Erythroblast (primary cell): Measurements from ENCODE around the gene CLDN1.

Experiments
- DNase-seq, 2 experiments: peaks; one replicate each; lab custom pipeline; 2025; lab: John Stamatoyannopoulos, UW
- GATA1 ChIP-seq: IDR thresholded peaks from 2 replicates; pipeline ENCODE4 v1.6.1; 2011; ENCODE audit warnings: low read depth, mild to moderate bottlenecking, control low read depth, low read length, moderate library complexity
- POLR2A ChIP-seq: IDR thresholded peaks from 2 replicates; pipeline ENCODE4 v1.6.1; 2011; ENCODE audit warnings: mild to moderate bottlenecking, low read length

The CLDN1 gene

GRCh38 chr3:190320594-190321362 is 1.5 kb downstream of the CLDN1 start:
- DNase-seq = no peak
- no peak for TF ChIP-seq POLR2A
- TF ChIP-seq GATA1 = no peak

GRCh38 chr3:190319660-190320059 is 2.6 kb downstream of the CLDN1 start:
- TF ChIP-seq POLR2A (no peak), GATA1 (no peak)
- no peak for DNase-seq

- TF ChIP-seq GATA1 (no peak), POLR2A (no peak)
- DNase-seq = no peak
Observed at GRCh38 chr3:190318666-190319065, 3.6 kb downstream of the CLDN1 start.

- no peak for DNase-seq
- no peak for TF ChIP-seq GATA1
- no peak for TF ChIP-seq POLR2A
Observed at GRCh38 chr3:190314741-190315140, 7.5 kb downstream of the CLDN1 start.

- TF ChIP-seq POLR2A = no peak
- TF ChIP-seq GATA1 = no peak
- no peak for DNase-seq
Observed at GRCh38 chr3:190309414-190309813, 12.8 kb downstream of the CLDN1 start.

GRCh38 chr3:190308154-190308553 is 14.1 kb downstream of the CLDN1 start:
- no peak for DNase-seq
- TF ChIP-seq POLR2A = no peak
- TF ChIP-seq GATA1 = no peak

- TF ChIP-seq GATA1 (no peak), POLR2A (no peak)
- no peak for DNase-seq
Observed at GRCh38 chr3:190307164-190307545, 15.1 kb downstream of the CLDN1 start.

GRCh38 chr3:190306513-190307163 is 15.6 kb downstream of the CLDN1 start:
- TF ChIP-seq GATA1 = no peak
- TF ChIP-seq POLR2A = no peak
- DNase-seq = no peak

GRCh38 chr3:190306026-190306425 is 16.2 kb downstream of the CLDN1 start:
- TF ChIP-seq GATA1 (no peak), POLR2A (no peak)
- no peak for DNase-seq

- no peak for DNase-seq
- no peak for TF ChIP-seq POLR2A
- no peak for TF ChIP-seq GATA1
Observed at GRCh38 chr3:190305406-190305805, 16.8 kb downstream of the CLDN1 start.

GRCh38 chr3:190303884-190304283 is 18.4 kb downstream of the CLDN1 start:
- TF ChIP-seq GATA1 (no peak), POLR2A (no peak)
- no peak for DNase-seq

GRCh38 chr3:190302212-190302867 is 19.9 kb downstream of the CLDN1 start:
- TF ChIP-seq GATA1 (no peak), POLR2A (no peak)
- DNase-seq = no peak

GRCh38 chr3:190301591-190301990 is 20.7 kb downstream of the CLDN1 start:
- DNase-seq = no peak
- TF ChIP-seq POLR2A = no peak
- TF ChIP-seq GATA1 = no peak

- TF ChIP-seq GATA1 (no peak), POLR2A (no peak)
- no peak for DNase-seq
Observed at GRCh38 chr3:190299969-190300368, 22.3 kb downstream of the CLDN1 start.
